ENCODE results near the gene SFRP5. TPM values are rescaled to one million over a fixed set of nuclear protein-coding genes. Genes with fewer than 3 reads are reported as not detected.

SFRP5 gene
- total RNA-seq, 4 donors from 2014 or later = 0.69 to 4.4 (median 1.4) TPM

DNA sequence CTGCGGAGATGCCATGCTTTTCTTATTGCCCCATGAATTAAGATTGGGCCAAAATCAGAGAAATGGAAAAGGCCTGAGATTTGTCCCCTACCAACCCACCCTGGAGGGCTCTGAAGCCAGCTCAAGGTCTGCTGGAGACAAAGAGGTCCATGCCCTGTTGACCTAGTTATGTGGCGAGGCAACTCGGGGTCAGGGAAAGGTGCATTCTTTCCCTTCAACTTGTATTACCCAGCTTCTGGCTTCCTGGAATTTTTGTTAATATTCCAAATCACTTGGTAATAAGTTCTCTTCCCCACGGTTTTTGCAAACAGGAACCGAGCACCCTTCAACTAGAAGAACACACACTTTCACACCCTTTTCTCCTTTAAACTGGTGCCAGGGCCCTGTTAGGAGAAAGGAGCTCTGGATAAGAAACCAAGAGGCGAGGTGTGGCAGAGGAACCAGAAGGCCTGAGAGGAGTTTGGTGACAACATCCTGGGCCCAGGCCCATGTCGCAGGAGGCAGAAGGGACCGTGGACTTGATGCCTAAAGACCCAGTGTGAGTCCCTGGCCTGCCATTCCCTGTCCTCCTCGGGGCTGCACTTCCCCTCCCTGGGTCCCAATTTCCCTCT is 12.5 kb upstream of the SFRP5 start:
- intact Hi-C loops (cut with DNase I; ENCODE audit: low total_unique reads) = no loop called here
- no peak overlapping the region for H3K4me3 ChIP-seq (ENCODE audit: low read depth, poor library complexity, severe bottlenecking)
- TF ChIP-seq, protein P1, sequence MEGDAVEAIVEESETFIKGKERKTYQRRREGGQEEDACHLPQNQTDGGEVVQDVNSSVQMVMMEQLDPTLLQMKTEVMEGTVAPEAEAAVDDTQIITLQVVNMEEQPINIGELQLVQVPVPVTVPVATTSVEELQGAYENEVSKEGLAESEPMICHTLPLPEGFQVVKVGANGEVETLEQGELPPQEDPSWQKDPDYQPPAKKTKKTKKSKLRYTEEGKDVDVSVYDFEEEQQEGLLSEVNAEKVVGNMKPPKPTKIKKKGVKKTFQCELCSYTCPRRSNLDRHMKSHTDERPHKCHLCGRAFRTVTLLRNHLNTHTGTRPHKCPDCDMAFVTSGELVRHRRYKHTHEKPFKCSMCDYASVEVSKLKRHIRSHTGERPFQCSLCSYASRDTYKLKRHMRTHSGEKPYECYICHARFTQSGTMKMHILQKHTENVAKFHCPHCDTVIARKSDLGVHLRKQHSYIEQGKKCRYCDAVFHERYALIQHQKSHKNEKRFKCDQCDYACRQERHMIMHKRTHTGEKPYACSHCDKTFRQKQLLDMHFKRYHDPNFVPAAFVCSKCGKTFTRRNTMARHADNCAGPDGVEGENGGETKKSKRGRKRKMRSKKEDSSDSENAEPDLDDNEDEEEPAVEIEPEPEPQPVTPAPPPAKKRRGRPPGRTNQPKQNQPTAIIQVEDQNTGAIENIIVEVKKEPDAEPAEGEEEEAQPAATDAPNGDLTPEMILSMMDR (IDR thresholded peaks at IDR 0.05) = no peak
- TF ChIP-seq POLR2A (IDR thresholded peaks at IDR 0.05) = no peak
- no peak for DNase-seq (ENCODE audit: low spot score in 2 of 2)
- WGBS, 2 donors = 63 to 72% methylated on average over 9 of the region's 9 CpGs

DNA sequence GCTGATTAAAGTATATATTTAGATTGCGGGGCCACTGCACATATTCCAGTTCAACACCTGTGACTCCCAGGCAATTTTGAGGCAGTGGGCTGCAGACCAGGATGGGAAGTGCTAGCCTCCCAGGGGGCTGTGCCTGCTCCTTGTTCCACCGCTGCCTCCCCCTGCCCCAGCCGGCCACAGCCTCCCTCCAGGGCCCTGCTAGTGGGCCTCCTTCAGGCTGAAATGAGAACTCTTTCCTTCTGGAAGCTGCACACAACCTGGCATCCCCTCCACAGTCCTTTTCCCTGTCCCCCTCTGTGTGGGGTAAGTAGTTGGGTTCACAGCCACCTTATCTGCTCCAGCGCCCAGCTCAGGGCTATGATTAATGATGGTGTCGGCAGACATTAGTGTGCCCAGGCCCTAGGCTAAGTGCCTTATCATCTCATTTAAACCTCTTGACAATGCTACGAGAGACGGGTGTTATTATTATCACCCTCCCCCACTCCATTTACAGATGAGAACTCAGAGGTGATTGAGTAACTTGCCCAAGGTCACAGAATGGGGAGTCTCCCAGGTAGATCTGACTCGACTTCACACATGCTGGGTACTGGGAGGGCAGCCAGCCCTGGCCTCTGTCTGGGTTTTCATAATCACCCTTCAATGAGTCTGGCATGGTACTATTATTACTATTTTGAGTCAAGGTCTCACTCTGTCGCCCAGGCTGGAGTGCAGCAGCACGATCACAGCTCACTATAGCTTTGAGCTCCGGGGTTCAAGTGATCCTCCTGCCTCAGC is 10.8 kb upstream of the SFRP5 start:
- TF ChIP-seq, protein P1 (IDR thresholded peaks at IDR 0.05) = no peak
- TF ChIP-seq POLR2A (IDR thresholded peaks at IDR 0.05) = no peak
- H3K4me3 ChIP-seq (ENCODE audit: low read depth, poor library complexity, severe bottlenecking) = no peak overlapping the region
- intact Hi-C loops (cut with DNase I; ENCODE audit: low total_unique reads) = no loop called here
- DNase-seq (ENCODE audit: low spot score in 2 of 2) = no peak
- 62 to 63% methylated on average over 10 to 11 of the region's 11 CpGs for WGBS, 2 donors

DNA sequence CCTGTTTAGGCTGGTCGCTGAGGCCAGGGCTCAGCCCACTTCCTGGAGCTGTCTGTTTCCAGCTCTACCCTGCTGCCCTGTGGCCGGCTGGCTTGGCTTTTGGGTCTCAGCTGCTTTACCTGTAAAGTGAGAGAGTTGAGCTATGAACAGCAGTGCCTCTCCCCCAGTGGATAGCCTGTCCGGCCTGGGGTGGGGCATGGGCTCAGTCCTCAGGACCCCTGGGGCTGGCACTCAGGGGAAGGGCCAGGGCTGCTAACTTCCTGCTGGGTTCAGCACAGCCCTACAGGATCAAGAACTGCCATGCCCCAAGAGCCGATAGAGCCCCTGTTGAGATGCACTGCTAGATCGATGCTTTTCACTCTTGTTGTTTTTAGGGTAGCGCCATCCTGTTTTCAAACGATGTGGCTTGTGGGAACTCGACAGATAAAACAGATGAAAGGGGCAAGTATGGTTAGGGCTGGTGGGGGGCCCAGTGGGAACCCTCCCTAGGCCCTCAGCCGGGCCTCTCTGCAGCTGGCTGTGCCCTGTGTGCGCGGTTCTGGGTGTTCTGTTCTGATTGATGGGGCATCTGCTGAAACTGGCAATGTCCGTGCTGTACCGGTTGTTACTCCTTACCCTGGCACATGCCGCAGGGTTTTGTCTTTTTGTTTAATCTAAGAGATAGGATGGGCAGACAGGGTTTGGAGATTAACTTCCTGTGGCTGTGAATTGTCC is 10.0 kb upstream of the SFRP5 start:
- intact Hi-C loops (cut with DNase I; ENCODE audit: low total_unique reads) = no loop called here
- no peak for DNase-seq (ENCODE audit: low spot score in 2 of 2)
- 60 to 63% methylated on average over 13 to 14 of the region's 14 CpGs for WGBS, 2 donors
- TF ChIP-seq, protein P1 (IDR thresholded peaks at IDR 0.05) = no peak
- no peak for TF ChIP-seq POLR2A (IDR thresholded peaks at IDR 0.05)
- no peak overlapping the region for H3K4me3 ChIP-seq (ENCODE audit: low read depth, poor library complexity, severe bottlenecking)

DNA sequence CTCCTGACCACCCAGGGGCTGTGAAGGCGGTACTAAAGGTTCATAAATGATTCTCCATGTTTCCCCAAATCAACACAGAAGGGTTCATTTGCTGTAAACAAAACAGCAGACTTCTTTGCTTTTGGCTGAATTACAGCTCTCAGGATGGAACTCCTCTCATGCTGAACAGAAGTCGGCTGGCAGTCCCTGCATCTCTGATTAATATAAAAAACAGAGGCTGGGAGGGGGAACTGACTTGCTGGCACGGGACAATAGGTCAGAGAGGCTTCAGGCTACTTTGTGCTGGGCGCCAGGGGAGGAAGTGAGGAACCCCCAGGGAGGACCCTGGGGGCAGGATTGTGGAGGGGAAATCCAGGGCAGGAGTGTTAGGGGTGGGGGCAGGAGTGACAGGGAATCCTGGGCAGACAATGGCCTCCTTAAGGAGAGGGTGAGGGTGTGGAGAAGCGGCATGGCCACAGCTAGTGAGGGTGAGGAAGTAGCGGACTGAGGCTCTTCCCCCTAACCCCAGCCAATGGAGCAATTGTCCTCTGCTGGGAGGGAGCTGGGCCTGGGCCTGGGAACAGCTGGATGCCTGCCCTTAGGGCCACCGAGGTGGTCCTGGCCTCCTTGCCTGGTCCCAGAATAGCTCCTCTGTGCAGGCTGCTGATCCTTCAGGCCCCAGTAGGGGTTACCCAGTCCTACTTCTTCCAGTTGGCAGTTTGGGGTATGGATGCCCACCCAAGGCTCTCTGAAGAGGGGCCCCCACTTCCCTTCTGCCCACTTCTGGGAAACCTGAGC is 9.2 kb upstream of the SFRP5 start:
- WGBS, 2 donors = 49% methylated on average over 7 of the region's 7 CpGs
- TF ChIP-seq POLR2A (IDR thresholded peaks at IDR 0.05) = no peak
- TF ChIP-seq, protein P1 (IDR thresholded peaks at IDR 0.05) = no peak
- intact Hi-C loops (cut with DNase I; ENCODE audit: low total_unique reads) = no loop called here
- DNase-seq (ENCODE audit: low spot score in 2 of 2) = no peak
- H3K4me3 ChIP-seq (ENCODE audit: low read depth, poor library complexity, severe bottlenecking) = no peak overlapping the region

DNA sequence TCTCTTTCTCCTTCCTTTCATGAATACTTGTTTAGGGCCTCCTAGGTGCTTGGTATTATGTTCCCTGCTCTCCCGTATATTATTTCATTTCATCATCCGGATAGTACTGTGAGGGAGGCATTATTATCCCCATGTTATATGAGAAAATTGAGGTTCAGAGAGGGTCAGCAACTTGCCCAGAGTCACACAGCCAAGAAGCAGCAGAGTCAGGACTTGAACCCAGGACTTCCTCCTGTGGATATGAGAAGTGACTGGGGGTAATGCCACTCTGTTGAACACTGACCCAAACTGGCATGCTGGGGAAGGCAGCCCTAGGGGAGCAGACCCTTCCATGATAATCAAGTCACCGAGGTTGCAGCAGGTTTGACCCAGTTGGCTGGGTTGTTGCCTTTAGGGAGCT is 8.2 kb upstream of the SFRP5 start:
- no peak for DNase-seq (ENCODE audit: low spot score in 2 of 2)
- intact Hi-C loops (cut with DNase I; ENCODE audit: low total_unique reads) = no loop called here
- TF ChIP-seq, protein P1 (IDR thresholded peaks at IDR 0.05) = no peak
- no peak for TF ChIP-seq POLR2A (IDR thresholded peaks at IDR 0.05)
- H3K4me3 ChIP-seq (ENCODE audit: low read depth, poor library complexity, severe bottlenecking) = no peak overlapping the region
- 75 to 90% methylated on average over 3 of the region's 3 CpGs for WGBS, 2 donors

Measured in lower leg skin (tissue), 4 donors.